Adrenal gland (tissue), 5 donors: Measurements from ENCODE around the gene NLRC5.

Experiments used
- CTCF ChIP-seq, 6 experiments: fragments of 450-650 bp in 4 of 6; fragments of 200-600 bp in 2 of 6; sonication (generic) in 1 of 6; IDR thresholded peaks; 1 replicate in 5 of 6; 2 replicates in 1 of 6; pipeline versions ENCODE4 v1.5.1 to v1.8.0; 2016 to 2021; ENCODE audit warnings: antibody characterized with exemption in 6 of 6, mild to moderate bottlenecking in 2 of 6, moderate library complexity in 1 of 6
- POLR2A ChIP-seq, 2 donors: fragments of 450-650 bp; IDR thresholded peaks; one replicate each; pipeline ENCODE4 v1.6.1; 2017; ENCODE audit warnings: antibody characterized with exemption in 2 of 2, mild to moderate bottlenecking in 2 of 2, moderate library complexity in 1 of 2
- donor health status: DM: no; HTN: no; CAD: no.

- TF ChIP-seq CTCF (IDR thresholded peaks at IDR 0.05) (no peak), POLR2A (IDR thresholded peaks at IDR 0.05) (no peak)
These were observed 1.7 kb upstream of the NLRC5 start for GRCh38 chr16:56987692-56988091.
